IMR-90 (cell line): Measurements from ENCODE around the gene MCM5. TPM values are rescaled to one million over a fixed set of nuclear protein-coding genes. Genes with fewer than 3 reads are reported as not detected.

ENCODE experiments used
- ATAC-seq: fragments of 200-7000 bp; cut with Tn5 transposase; 2 replicates; pipeline ENCODE4 v1.9.1; 2020; ENCODE audit warnings: low read depth, mild to moderate bottlenecking, moderate library complexity
- BruUV-seq: library from RNA; stranded (reverse); fragments of 400-500 nt; replicated peaks from 2 replicates; lab custom pipeline; 2021; lab: Mats Ljungman, UMichigan
- CTCF ChIA-PET: fragments of 300-600 bp; formaldehyde crosslinking; extraction: SDS; loops from one replicate; lab custom pipeline; 2021; ENCODE audit warnings: antibody characterized with exemption; lab: Yijun Ruan, JAX
- POLR2A ChIA-PET: fragments of 300-600 bp; sonication (Branson Sonifier 250); formaldehyde crosslinking; loops from one replicate; lab custom pipeline; 2022; ENCODE audit warnings: antibody characterized with exemption; ENCODE audit not compliant: unreplicated experiment; lab: Charles Lee
- DNase-seq: peaks from one replicate; pipeline ENCODE4 v3.0.0; 2013
- H2AFZ ChIP-seq: replicated peaks from 2 replicates; pipeline ENCODE3; 2013; ENCODE audit warnings: low read length, mild to moderate bottlenecking; ENCODE audit not compliant: poor library complexity
- H2AK5ac ChIP-seq: 2 replicates; pipeline ENCODE4 v1.6.1; 2013; ENCODE audit warnings: low read depth, low read length, inconsistent platforms
- H2AK9ac ChIP-seq: replicated peaks from 2 replicates; pipeline ENCODE3; 2013; ENCODE audit warnings: mild to moderate bottlenecking, low read depth, low read length, moderate library complexity; ENCODE audit not compliant: poor library complexity
- H2BK120ac ChIP-seq: 2 replicates; pipeline ENCODE4 v1.6.1; 2013; ENCODE audit warnings: low read depth, low read length, inconsistent platforms
- H2BK15ac ChIP-seq: 3 replicates; pipeline ENCODE4 v1.6.1; 2013; ENCODE audit warnings: low read depth, low read length, inconsistent platforms
- H2BK20ac ChIP-seq: 2 replicates; pipeline ENCODE4 v1.6.1; 2013; ENCODE audit warnings: low read depth, mild to moderate bottlenecking, inconsistent platforms, low read length, moderate library complexity
- H2BK5ac ChIP-seq: 2 replicates; pipeline ENCODE4 v1.6.1; 2013; ENCODE audit warnings: mild to moderate bottlenecking, low read depth, low read length, inconsistent platforms; ENCODE audit not compliant: poor library complexity, severe bottlenecking
- H3K14ac ChIP-seq: replicated peaks from 2 replicates; pipeline ENCODE4 v1.6.1; 2013; ENCODE audit warnings: low read depth, low read length, inconsistent platforms
- H3K18ac ChIP-seq: 2 replicates; pipeline ENCODE4 v1.6.1; 2013; ENCODE audit warnings: low read depth, low read length, control low read depth
- H3K23ac ChIP-seq: 2 replicates; pipeline ENCODE4 v1.6.1; 2013; ENCODE audit warnings: low read depth, low read length, inconsistent platforms
- H3K27ac ChIP-seq: 2 replicates; pipeline ENCODE4 v1.5.1; 2013; ENCODE audit warnings: mild to moderate bottlenecking, control low read depth, low read length; ENCODE audit not compliant: insufficient read depth
- H3K27me3 ChIP-seq: 2 replicates; pipeline ENCODE4 v1.6.1; 2013; ENCODE audit warnings: low read length; ENCODE audit not compliant: control insufficient read depth, insufficient read depth
- H3K36me3 ChIP-seq: 2 replicates; pipeline ENCODE4 v1.6.1; 2013; ENCODE audit warnings: low read length, mixed read lengths; ENCODE audit not compliant: control insufficient read depth, insufficient read depth
- H3K4ac ChIP-seq: 2 replicates; pipeline ENCODE4 v1.6.1; 2013; ENCODE audit warnings: low read depth, low read length, inconsistent platforms
- H3K4me1 ChIP-seq: 2 replicates; pipeline ENCODE4 v1.6.1; 2013; ENCODE audit warnings: low read length, mixed read lengths; ENCODE audit not compliant: control insufficient read depth, insufficient read depth
- H3K4me2 ChIP-seq: 2 replicates; pipeline ENCODE4 v1.6.1; 2013; ENCODE audit warnings: low read depth, mild to moderate bottlenecking, control low read depth, low read length, moderate library complexity
- H3K4me3 ChIP-seq: 2 replicates; pipeline ENCODE4 v1.5.1; 2013; ENCODE audit warnings: low read depth, mild to moderate bottlenecking, control low read depth, low read length, moderate library complexity; ENCODE audit not compliant: insufficient read depth
- H3K56ac ChIP-seq: 2 replicates; pipeline ENCODE4 v1.6.1; 2013; ENCODE audit warnings: low read length, inconsistent platforms; ENCODE audit not compliant: insufficient read depth; ENCODE audit errors: extremely low read depth
- H3K79me1 ChIP-seq, 2 experiments: 2 replicates each; pipeline ENCODE4 v1.6.1; 2013; ENCODE audit warnings: low read length in 2 of 2, inconsistent platforms in 1 of 2, low read depth in 1 of 2
- H3K9ac ChIP-seq: 2 replicates; pipeline ENCODE4 v1.6.1; 2013; ENCODE audit warnings: low read depth, low read length, control low read depth
- H3K9me1 ChIP-seq: 2 replicates; pipeline ENCODE4 v1.6.1; 2013; ENCODE audit warnings: low read length, inconsistent platforms; ENCODE audit not compliant: insufficient read depth
- H3K9me3 ChIP-seq: 2 replicates; pipeline ENCODE4 v1.6.1; 2013; ENCODE audit warnings: low read length; ENCODE audit not compliant: control insufficient read depth, insufficient read depth
- H4K20me1 ChIP-seq: 2 replicates; pipeline ENCODE4 v1.6.1; 2013; ENCODE audit warnings: low read length, inconsistent platforms; ENCODE audit not compliant: insufficient read depth
- H4K5ac ChIP-seq: 2 replicates; pipeline ENCODE4 v1.6.1; 2013; ENCODE audit warnings: mild to moderate bottlenecking, low read depth, low read length, control low read depth
- H4K8ac ChIP-seq, 2 experiments: 2 replicates each; pipeline ENCODE4 v1.6.1; 2013; ENCODE audit warnings: low read depth in 2 of 2, low read length in 2 of 2, control low read depth in 1 of 2, inconsistent platforms in 1 of 2
- H4K91ac ChIP-seq: 2 replicates; pipeline ENCODE4 v1.6.1; 2013; ENCODE audit warnings: low read depth, low read length, inconsistent platforms; ENCODE audit not compliant: insufficient read depth
- CEBPB ChIP-seq: IDR thresholded peaks from 2 replicates; pipeline ENCODE4 v1.6.1; 2012; ENCODE audit warnings: low read depth, low read length, improper control_type of control experiment
- CHD1 ChIP-seq: IDR thresholded peaks from 2 replicates; pipeline ENCODE4 v1.6.1; 2012; ENCODE audit warnings: low read depth, low read length, improper control_type of control experiment
- CTCF ChIP-seq: conservative IDR thresholded peaks from 2 replicates; pipeline ENCODE4 v1.5.1; 2012; ENCODE audit warnings: mild to moderate bottlenecking, low read depth, low read length, improper control_type of control experiment
- ELK1 ChIP-seq: fragments of 150-350 bp; IDR thresholded peaks from 2 replicates; pipeline ENCODE4 v1.6.1; 2016; ENCODE audit warnings: low read depth, mild to moderate bottlenecking, low read length, moderate library complexity, borderline replicate concordance
- FOS ChIP-seq: fragments of 150-350 bp; IDR thresholded peaks from 2 replicates; pipeline ENCODE4 v1.6.1; 2016; ENCODE audit warnings: low read depth, low read length
- MAFK ChIP-seq: IDR thresholded peaks from 2 replicates; pipeline ENCODE4 v1.6.1; 2012; ENCODE audit warnings: low read depth, low read length, improper control_type of control experiment
- MAZ ChIP-seq: IDR thresholded peaks from 2 replicates; pipeline ENCODE4 v1.6.1; 2012; ENCODE audit warnings: low read depth, mild to moderate bottlenecking, low read length, improper control_type of control experiment, moderate library complexity, borderline replicate concordance
- MXI1 ChIP-seq: IDR thresholded peaks from 2 replicates; pipeline ENCODE4 v1.6.1; 2012; ENCODE audit warnings: low read depth, mild to moderate bottlenecking, low read length, moderate library complexity, borderline replicate concordance
- NFE2L2 ChIP-seq: fragments of 150-350 bp; IDR thresholded peaks from 2 replicates; pipeline ENCODE4 v1.6.1; 2016; ENCODE audit warnings: low read depth, mild to moderate bottlenecking, low read length
- POLR2A ChIP-seq: IDR thresholded peaks from 2 replicates; pipeline ENCODE4 v1.6.1; 2012; ENCODE audit warnings: mild to moderate bottlenecking, low read depth, low read length
- RAD21 ChIP-seq: IDR thresholded peaks from 2 replicates; pipeline ENCODE4 v1.6.1; 2012; ENCODE audit warnings: low read length, improper control_type of control experiment
- RCOR1 ChIP-seq: IDR thresholded peaks from 2 replicates; pipeline ENCODE4 v1.6.1; 2012; ENCODE audit warnings: mild to moderate bottlenecking, low read length, improper control_type of control experiment; ENCODE audit not compliant: insufficient replicate concordance
- RFX5 ChIP-seq: IDR thresholded peaks from 2 replicates; pipeline ENCODE4 v1.8.0; 2012; ENCODE audit warnings: low read depth, mild to moderate bottlenecking, low read length, moderate library complexity
- SMC3 ChIP-seq: fragments of 150-350 bp; IDR thresholded peaks from 2 replicates; pipeline ENCODE4 v1.6.1; 2016; ENCODE audit warnings: low read depth, mild to moderate bottlenecking, antibody characterized with exemption, low read length, moderate library complexity
- USF2 ChIP-seq: fragments of 150-350 bp; IDR thresholded peaks from 2 replicates; pipeline ENCODE4 v1.6.1; 2017; ENCODE audit warnings: mild to moderate bottlenecking, antibody characterized with exemption, low read length, low read depth
- WGBS, 2 experiments: methylation state at CpG; one replicate each; pipeline versions ENCODE4 v1.1.5 to v1.1.7; 2013; ENCODE audit warnings: missing lambda C conversion rate in 2 of 2; ENCODE audit not compliant: insufficient read length in 1 of 2; ENCODE audit errors: extremely low coverage in 2 of 2; 5-methylcytosine and 5-hydroxymethylcytosine counted together
- dilution Hi-C: fragments of 300-500 bp; cut with HindIII; formaldehyde crosslinking; loops from one replicate; pipeline ENCODE4 v1.14.3; 2018; ENCODE audit warnings: low sequenced_read_pairs; ENCODE audit not compliant: unreplicated experiment
- in situ Hi-C: fragments of 300-500 bp; cut with MboI; formaldehyde crosslinking; loops from 3 replicates; pipeline ENCODE4 v1.14.3; 2019; ENCODE audit warnings: low sequenced_read_pairs, inconsistent platforms, mixed read lengths
- intact Hi-C: fragments of 100-400 bp; cut with micrococcal nuclease; formaldehyde crosslinking; loops from 2 replicates; pipeline ENCODE4 v1.10.0; 2022
- polyA plus RNA-seq, 3 experiments: library from polyadenylated mRNA; depleted of rRNA; stranded (reverse); fragments of >200 nt; gene quantifications; 2 replicates each; pipeline ENCODE4 v1.2.3, GENCODE V29; 2012; ENCODE audit warnings: low replicate concordance in 1 of 3
- total RNA-seq: library from RNA; depleted of rRNA; stranded (reverse); fragments of >200 nt; gene quantifications from 2 replicates; pipeline ENCODE4 v1.2.3, GENCODE V29; 2012

MCM5 gene
- total and polyA plus RNA-seq, 2 of the 4 experiments (the other 2 are of a cell fraction): 43.0 to 58.6 TPM

- Histone ChIP-seq H2AK9ac (no peak overlapping the region), H3K18ac (no peak overlapping the region), H3K27ac (no peak overlapping the region), H3K14ac (no peak overlapping the region), H3K4me1 (peaks cover 19% of the 10 kb centered on the region), H4K91ac (no peak overlapping the region), H3K9ac (no peak overlapping the region), H3K9me3 (no peaks in the 10 kb centered on the region), H2BK20ac (no peak overlapping the region), H2BK15ac (no peak overlapping the region), H2AK5ac (peak overlapping the region; percentile 64), H3K56ac (no peak overlapping the region), H4K8ac (no peak overlapping the region), H2AFZ (no peak overlapping the region), H3K36me3 (no peaks in the 10 kb centered on the region), H3K23ac (no peak overlapping the region), H2BK5ac (no peak overlapping the region), H4K5ac (no peak overlapping the region), H3K4ac (no peak overlapping the region; the same call in 1 of the 2 replicates), H3K4me2 (no peak overlapping the region), H3K79me1 (peaks cover 0 to 12% of the 10 kb centered on the region in 2 experiments; a peak in 1 of 4 replicates), H2BK120ac (no peak overlapping the region), H3K4me3 (no peak overlapping the region), H4K20me1 (no peaks in the 10 kb centered on the region), H3K27me3 (peaks cover 14% of the 10 kb centered on the region; the same call in 1 of the 2 replicates), H3K9me1 (peaks cover 13% of the 10 kb centered on the region)
- WGBS, 2 experiments: 75% methylated on average over 9 of the region's 18 CpGs; no CpG with 5 or more reads in 1 of the 2 experiments
- ATAC-seq (no peak), DNase-seq (no peak)
- ChIA-PET POLR2A (no interaction called here), CTCF (no interaction called here)
- in situ Hi-C loops: no loop called here
- dilution Hi-C loops: no loop called here
- no TSS peak for BruUV-seq
- intact Hi-C loops: no loop called here
- TF ChIP-seq RCOR1 (no peak), CEBPB (no peak), MAZ (no peak), SMC3 (no peak), FOS (no peak), CTCF (no peak), NFE2L2 (no peak), MXI1 (no peak), RFX5 (no peak), RAD21 (no peak), CHD1 (no peak), MAFK (no peak), USF2 (no peak), POLR2A (no peak), ELK1 (no peak)
These were observed 51.1 kb downstream of the MCM5 start for GRCh38 chr22:35450824-35451569.
